ENCODE data around the gene STXBP6.

- TF ChIP-seq CTCF (IDR thresholded peaks at IDR 0.05) (no peak), POLR2AphosphoS5 (IDR thresholded peaks at IDR 0.05) (no peak), POLR2A (IDR thresholded peaks at IDR 0.05) (no peak)
Observed at GRCh38 chr14:24808412-24808811, 241.5 kb downstream of the STXBP6 start.
